Measurements from ENCODE around the gene RASSF1.
A peak's percentile ranks its signal among the peaks of the same experiment; 100 is the strongest.
"Not testable (repeated sequence)": the region's sequence is repeated elsewhere in the genome, so short reads cannot be mapped to it uniquely, and the experiment has no call there.

RASSF1 gene

DNA sequence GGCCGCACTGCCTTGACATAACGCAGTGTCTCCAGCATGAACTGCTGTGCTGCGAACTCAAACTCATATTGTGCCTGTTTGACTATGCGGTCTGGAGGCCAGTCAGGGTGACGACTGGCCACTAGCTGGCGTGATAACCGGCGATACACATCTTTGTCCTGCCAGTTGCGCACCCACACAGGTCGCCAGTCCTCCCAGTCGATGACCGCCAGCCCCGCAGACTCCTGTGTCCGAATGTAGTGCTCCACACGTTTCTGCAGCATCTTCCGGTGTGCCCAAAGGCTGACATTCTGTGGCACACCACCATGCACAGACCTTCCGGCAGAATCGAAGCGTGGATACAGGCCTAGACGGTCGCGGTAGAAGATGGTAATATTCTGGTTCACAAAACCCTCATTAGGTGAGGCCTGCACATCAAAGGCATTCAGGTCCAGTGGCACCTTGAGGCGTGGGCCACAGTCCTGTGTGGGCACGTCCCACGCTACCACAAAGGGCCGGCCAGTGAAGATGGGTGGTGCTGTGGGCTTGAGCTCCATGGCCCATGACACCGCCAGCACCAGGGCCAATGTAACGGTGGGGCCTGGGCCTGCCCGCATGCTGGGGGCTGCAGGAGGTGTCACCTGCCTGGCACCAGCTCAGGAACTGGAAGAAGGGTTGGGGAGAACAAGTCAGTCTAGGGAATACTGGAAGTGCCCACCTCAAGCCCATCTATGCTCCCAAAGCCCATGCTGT is 20.6 kb downstream of the RASSF1 start:
- no peaks in the 10 kb centered on the region for H3K27me3 Mint-ChIP-seq
- no peaks in the 10 kb centered on the region for H3K36me3 Mint-ChIP-seq
- DNase-seq (ENCODE audit: low spot score in 2 of 2) (no peak), ATAC-seq (ENCODE audit: low read depth) (no peak)
- peaks cover 42% of the 10 kb centered on the region for H3K4me1 Mint-ChIP-seq
- H3K4me3 Mint-ChIP-seq, result peak overlapping the region; percentile 91
- H3K9me3 Mint-ChIP-seq, result no peaks in the 10 kb centered on the region
- peak overlapping the region; percentile 72 for H3K27ac Mint-ChIP-seq

- ATAC-seq (ENCODE audit: low read depth) (no peak), DNase-seq (ENCODE audit: low spot score in 2 of 2) (no peak)
- no peaks in the 10 kb centered on the region for H3K9me3 Mint-ChIP-seq
- H3K4me1 Mint-ChIP-seq, result peaks cover 39% of the 10 kb centered on the region
- no peaks in the 10 kb centered on the region for H3K36me3 Mint-ChIP-seq
- H3K4me3 Mint-ChIP-seq, result peak overlapping the region; percentile 32
- H3K27ac Mint-ChIP-seq, result no peak overlapping the region
- H3K27me3 Mint-ChIP-seq, result no peaks in the 10 kb centered on the region
Observed at GRCh38 chr3:50319181-50319893, 21.3 kb downstream of the RASSF1 start.

- H3K27ac Mint-ChIP-seq, result no peak overlapping the region
- peak overlapping the region; percentile 29 for H3K4me3 Mint-ChIP-seq
- DNase-seq (ENCODE audit: low spot score in 2 of 2), result no peak
Observed at GRCh38 chr3:50318615-50319014, 22.0 kb downstream of the RASSF1 start.

GRCh38 chr3:50318163-50318562 is 22.5 kb downstream of the RASSF1 start:
- no peak overlapping the region for H3K4me3 Mint-ChIP-seq
- H3K4me1 Mint-ChIP-seq, result peaks cover 38% of the 10 kb centered on the region
- no peaks in the 10 kb centered on the region for H3K27me3 Mint-ChIP-seq
- ATAC-seq (ENCODE audit: low read depth) (no peak), DNase-seq (ENCODE audit: low spot score in 2 of 2) (no peak)
- H3K36me3 Mint-ChIP-seq, result no peaks in the 10 kb centered on the region
- H3K9me3 Mint-ChIP-seq, result no peaks in the 10 kb centered on the region
- H3K27ac Mint-ChIP-seq, result no peak overlapping the region

More at GRCh38 chr3:50318615-50319014, 22.0 kb downstream of the RASSF1 start:
- H3K36me3 Mint-ChIP-seq, result no peaks in the 10 kb centered on the region
- H3K27me3 Mint-ChIP-seq, result no peaks in the 10 kb centered on the region
- no peaks in the 10 kb centered on the region for H3K9me3 Mint-ChIP-seq
- H3K4me1 Mint-ChIP-seq, result peaks cover 39% of the 10 kb centered on the region
- ATAC-seq (ENCODE audit: low read depth), result no peak

GRCh38 chr3:50317300-50317699 is 23.3 kb downstream of the RASSF1 start:
- H3K27me3 Mint-ChIP-seq, result no peaks in the 10 kb centered on the region
- ATAC-seq (ENCODE audit: low read depth), result no peak
- no peaks in the 10 kb centered on the region for H3K9me3 Mint-ChIP-seq
- no peaks in the 10 kb centered on the region for H3K36me3 Mint-ChIP-seq
- no peak overlapping the region for H3K4me3 Mint-ChIP-seq
- H3K27ac Mint-ChIP-seq, result no peak overlapping the region
- no peak for DNase-seq (ENCODE audit: low spot score in 2 of 2)
- H3K4me1 Mint-ChIP-seq, result peaks cover 36% of the 10 kb centered on the region

- H3K27me3 Mint-ChIP-seq, result no peaks in the 10 kb centered on the region
- peak in 1 of 2 donors; percentile 44 for DNase-seq (ENCODE audit: low spot score in 2 of 2)
- no peaks in the 10 kb centered on the region for H3K9me3 Mint-ChIP-seq
- peak overlapping the region; percentile 80 for H3K27ac Mint-ChIP-seq
- ATAC-seq (ENCODE audit: low read depth), result peak; percentile 57
- peak overlapping the region; percentile 79 for H3K4me3 Mint-ChIP-seq
- H3K4me1 Mint-ChIP-seq, result peaks cover 36% of the 10 kb centered on the region
- H3K36me3 Mint-ChIP-seq, result no peaks in the 10 kb centered on the region
Observed at GRCh38 chr3:50316657-50317242, 23.9 kb downstream of the RASSF1 start.

- Mint-ChIP-seq H3K9me3 (no peaks in the 10 kb centered on the region), H3K4me1 (peaks cover 27% of the 10 kb centered on the region), H3K27ac (no peak overlapping the region), H3K4me3 (no peak overlapping the region), H3K27me3 (no peaks in the 10 kb centered on the region), H3K36me3 (no peaks in the 10 kb centered on the region)
- ATAC-seq (ENCODE audit: low read depth) (no peak), DNase-seq (ENCODE audit: low spot score in 2 of 2) (no peak)
Observed at GRCh38 chr3:50314816-50315215, 25.8 kb downstream of the RASSF1 start.

GRCh38 chr3:50314342-50314741 is 26.3 kb downstream of the RASSF1 start:
- ATAC-seq (ENCODE audit: low read depth) (no peak), DNase-seq (ENCODE audit: low spot score in 2 of 2) (no peak)
- H3K27ac Mint-ChIP-seq, result no peak overlapping the region
- H3K36me3 Mint-ChIP-seq, result no peaks in the 10 kb centered on the region
- H3K4me1 Mint-ChIP-seq, result peaks cover 25% of the 10 kb centered on the region
- H3K4me3 Mint-ChIP-seq, result no peak overlapping the region
- H3K9me3 Mint-ChIP-seq, result no peaks in the 10 kb centered on the region
- H3K27me3 Mint-ChIP-seq, result no peaks in the 10 kb centered on the region

GRCh38 chr3:50312041-50312440 is 28.6 kb downstream of the RASSF1 start:
- ATAC-seq (ENCODE audit: low read depth); H3K9me3 Mint-ChIP-seq; H3K36me3 Mint-ChIP-seq; DNase-seq (ENCODE audit: low spot score in 2 of 2); H3K27ac Mint-ChIP-seq; H3K4me3 Mint-ChIP-seq; H3K27me3 Mint-ChIP-seq: not testable (repeated sequence)
- H3K4me1 Mint-ChIP-seq, result peaks cover 12% of the 10 kb centered on the region

DNA sequence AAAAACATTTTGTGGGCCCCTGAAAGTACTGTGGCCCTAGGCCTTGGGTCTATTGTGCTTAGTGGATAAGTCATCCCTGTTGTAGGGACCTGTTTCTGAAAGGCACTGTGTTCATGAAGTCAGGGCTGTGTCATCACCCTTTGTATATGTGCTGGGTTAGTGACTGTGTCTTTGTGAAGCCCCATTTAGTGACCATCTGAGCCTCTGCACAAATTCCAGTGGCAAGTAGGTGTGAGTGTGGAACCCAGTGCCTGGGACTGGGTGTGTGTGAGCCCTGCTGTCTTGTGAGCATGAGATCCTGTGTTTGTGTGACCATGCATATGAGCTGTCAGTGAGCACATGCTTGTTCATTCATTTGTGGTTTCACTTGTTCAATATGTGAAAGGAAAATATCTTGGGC is 36.0 kb downstream of the RASSF1 start:
- Mint-ChIP-seq H3K9me3 (no peaks in the 10 kb centered on the region), H3K36me3 (no peaks in the 10 kb centered on the region), H3K27ac (no peak overlapping the region), H3K4me3 (no peak overlapping the region), H3K27me3 (no peaks in the 10 kb centered on the region), H3K4me1 (peaks cover 10% of the 10 kb centered on the region)
- ATAC-seq (ENCODE audit: low read depth) (no peak), DNase-seq (ENCODE audit: low spot score in 2 of 2) (no peak)

GRCh38 chr3:50303013-50303815 is 37.4 kb downstream of the RASSF1 start, which contains the start of gene HYAL1:
Gene HYAL1, minus strand, starts transcription at chr3:50303574. Its CDS starts 618 bp downstream, at chr3:50302956.
- ATAC-seq (ENCODE audit: low read depth) (no peak), DNase-seq (ENCODE audit: low spot score in 2 of 2) (no peak)
- H3K36me3 Mint-ChIP-seq, result no peaks in the 10 kb centered on the region
- no peak within 1 kb of the TSS for H3K4me3 Mint-ChIP-seq
- peaks cover 11% of the 10 kb centered on the region for H3K4me1 Mint-ChIP-seq
- no peaks in the 10 kb centered on the region for H3K9me3 Mint-ChIP-seq
- no peak within 1 kb of the TSS for H3K27ac Mint-ChIP-seq
- H3K27me3 Mint-ChIP-seq, result no peaks in the 10 kb centered on the region

DNA sequence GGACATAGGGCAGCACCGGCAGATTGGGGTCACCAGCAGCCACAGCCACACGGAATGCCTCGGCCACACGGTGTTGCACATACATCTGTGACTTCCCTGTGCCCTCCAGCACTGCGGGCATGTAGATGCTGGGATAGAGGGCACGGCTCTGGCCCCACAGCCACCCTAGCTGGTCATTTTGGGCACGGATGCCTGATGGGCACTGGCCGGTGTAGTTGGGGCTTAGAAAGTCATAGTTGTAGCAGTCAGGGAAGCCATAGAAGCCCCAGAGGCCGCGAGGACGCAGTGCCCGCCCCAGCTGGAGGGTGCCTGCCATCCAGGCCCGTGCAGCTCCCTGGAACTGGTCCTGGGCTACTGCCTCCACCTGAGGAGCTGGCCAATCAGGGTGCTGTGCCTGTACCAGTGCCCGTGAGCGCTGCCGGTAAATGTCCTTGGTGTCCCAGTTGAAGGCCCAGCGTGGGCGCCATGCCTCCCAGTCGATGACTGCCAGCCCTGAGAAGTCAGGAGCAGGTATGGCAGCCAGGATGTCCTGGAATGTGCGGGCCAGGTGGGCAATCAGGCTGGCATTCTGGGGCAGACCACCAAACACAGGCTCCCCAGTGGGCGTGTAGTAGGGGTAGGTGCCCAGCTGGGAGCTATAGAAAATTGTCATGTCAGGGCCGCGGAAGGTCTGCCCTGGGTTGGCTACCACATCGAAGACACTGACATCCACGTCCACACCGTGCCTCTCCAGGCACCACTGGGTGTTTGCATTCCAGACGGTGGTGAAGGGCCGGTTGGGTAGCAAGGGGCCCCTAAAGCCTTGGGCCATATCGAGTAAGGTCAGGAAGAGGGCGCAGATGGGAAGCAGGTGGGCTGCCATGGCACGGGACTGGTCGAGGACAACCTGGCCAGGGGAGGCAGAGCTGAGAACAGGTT is 38.3 kb downstream of the RASSF1 start:
- H3K4me1 Mint-ChIP-seq, result peaks cover 17% of the 10 kb centered on the region
- no peak overlapping the region for H3K4me3 Mint-ChIP-seq
- ATAC-seq (ENCODE audit: low read depth), result no peak
- H3K9me3 Mint-ChIP-seq, result no peaks in the 10 kb centered on the region
- no peak overlapping the region for H3K27ac Mint-ChIP-seq
- H3K36me3 Mint-ChIP-seq, result no peaks in the 10 kb centered on the region
- no peaks in the 10 kb centered on the region for H3K27me3 Mint-ChIP-seq
- DNase-seq (ENCODE audit: low spot score in 2 of 2), result no peak

GRCh38 chr3:50300681-50301254 is 39.9 kb downstream of the RASSF1 start:
- peaks cover 20% of the 10 kb centered on the region for H3K4me1 Mint-ChIP-seq
- H3K36me3 Mint-ChIP-seq, result no peaks in the 10 kb centered on the region
- no peaks in the 10 kb centered on the region for H3K27me3 Mint-ChIP-seq
- ATAC-seq (ENCODE audit: low read depth) (no peak), DNase-seq (ENCODE audit: low spot score in 2 of 2) (no peak)
- peak overlapping the region; percentile 97 for H3K27ac Mint-ChIP-seq
- H3K9me3 Mint-ChIP-seq, result no peaks in the 10 kb centered on the region
- peak overlapping the region; percentile 94 for H3K4me3 Mint-ChIP-seq

All from memory B cell (primary cell).